Central memory CD8-positive, alpha-beta T cell (primary cell): ENCODE results near the gene TTN.

Experiments
- ATAC-seq: fragments of 150-1000 bp; cut with Tn5 transposase; replicated peaks from 2 replicates; pipeline ENCODE4 v1.10.0; 2022; ENCODE audit warnings: mild to moderate bottlenecking, moderate FRiP score, moderate number of reproducible peaks; ENCODE audit not compliant: poor library complexity, severe bottlenecking; ENCODE audit errors: extremely low read depth
- DNase-seq, 2 donors: peaks; one replicate each; pipeline ENCODE4 v3.0.0; 2021; ENCODE audit warnings: low spot score in 2 of 2
- H3K27ac Mint-ChIP-seq: one replicate; pipeline ENCODE4 v1.8.0; 2022; ENCODE audit warnings: low read depth, mild to moderate bottlenecking, moderate library complexity, mixed read lengths
- H3K27me3 Mint-ChIP-seq: one replicate; pipeline ENCODE4 v1.8.0; 2022; ENCODE audit warnings: mixed read lengths
- H3K36me3 Mint-ChIP-seq: one replicate; pipeline ENCODE4 v1.8.0; 2022; ENCODE audit warnings: mild to moderate bottlenecking, moderate library complexity, mixed read lengths; ENCODE audit not compliant: insufficient read depth
- H3K4me1 Mint-ChIP-seq: one replicate; pipeline ENCODE4 v1.8.0; 2022; ENCODE audit warnings: mixed read lengths
- H3K4me3 Mint-ChIP-seq: one replicate; pipeline ENCODE4 v1.8.0; 2022; ENCODE audit warnings: mild to moderate bottlenecking, moderate library complexity, mixed read lengths
- H3K9me3 Mint-ChIP-seq: one replicate; pipeline ENCODE4 v1.8.0; 2022; ENCODE audit warnings: mixed read lengths

TTN gene

GRCh38 chr2:178804791-178805190 lies 2.4 kb downstream of the TTN start:
- H3K4me3 Mint-ChIP-seq, result no peak overlapping the region
- no peak overlapping the region for H3K27ac Mint-ChIP-seq
- H3K36me3 Mint-ChIP-seq, result no peaks in the 10 kb centered on the region
- no peak for DNase-seq
- no peaks in the 10 kb centered on the region for H3K4me1 Mint-ChIP-seq
- H3K27me3 Mint-ChIP-seq, result no peaks in the 10 kb centered on the region
- no peaks in the 10 kb centered on the region for H3K9me3 Mint-ChIP-seq
- no peak for ATAC-seq

GRCh38 chr2:178800510-178800909 lies 6.7 kb downstream of the TTN start:
- no peak overlapping the region for H3K4me3 Mint-ChIP-seq
- H3K9me3 Mint-ChIP-seq, result no peaks in the 10 kb centered on the region
- DNase-seq, result no peak
- no peak for ATAC-seq
- no peaks in the 10 kb centered on the region for H3K4me1 Mint-ChIP-seq
- no peaks in the 10 kb centered on the region for H3K27me3 Mint-ChIP-seq
- H3K36me3 Mint-ChIP-seq, result no peaks in the 10 kb centered on the region
- no peak overlapping the region for H3K27ac Mint-ChIP-seq

GRCh38 chr2:178799305-178799704 lies 7.9 kb downstream of the TTN start:
- DNase-seq, result no peak
- no peak overlapping the region for H3K4me3 Mint-ChIP-seq
- H3K9me3 Mint-ChIP-seq, result no peaks in the 10 kb centered on the region
- no peak for ATAC-seq
- H3K4me1 Mint-ChIP-seq, result no peaks in the 10 kb centered on the region
- H3K27ac Mint-ChIP-seq, result no peak overlapping the region
- H3K36me3 Mint-ChIP-seq, result no peaks in the 10 kb centered on the region
- no peaks in the 10 kb centered on the region for H3K27me3 Mint-ChIP-seq

- Mint-ChIP-seq H3K27me3 (no peaks in the 10 kb centered on the region), H3K27ac (no peak overlapping the region), H3K9me3 (no peaks in the 10 kb centered on the region), H3K4me1 (no peaks in the 10 kb centered on the region), H3K36me3 (no peaks in the 10 kb centered on the region), H3K4me3 (no peak overlapping the region)
- DNase-seq (no peak), ATAC-seq (no peak)
These were observed 11.0 kb downstream of the TTN start for GRCh38 chr2:178796079-178796677.

- Mint-ChIP-seq H3K36me3 (peaks cover 5% of the 10 kb centered on the region), H3K9me3 (no peaks in the 10 kb centered on the region), H3K27ac (no peak overlapping the region)
These were observed 19.3 kb downstream of the TTN start for GRCh38 chr2:178787934-178788333.

GRCh38 chr2:178787155-178787554 lies 20.1 kb downstream of the TTN start:
- no peaks in the 10 kb centered on the region for H3K4me1 Mint-ChIP-seq
- H3K27ac Mint-ChIP-seq, result no peak overlapping the region

More at GRCh38 chr2:178787934-178788333, 19.3 kb downstream of the TTN start:
- DNase-seq, result no peak
- no peaks in the 10 kb centered on the region for H3K4me1 Mint-ChIP-seq
- H3K4me3 Mint-ChIP-seq, result no peak overlapping the region
- no peaks in the 10 kb centered on the region for H3K27me3 Mint-ChIP-seq
- no peak for ATAC-seq

GRCh38 chr2:178783889-178784288 lies 23.3 kb downstream of the TTN start:
- Mint-ChIP-seq H3K27ac (no peak overlapping the region), H3K36me3 (peaks cover 2% of the 10 kb centered on the region)
- ATAC-seq, result no peak

More at GRCh38 chr2:178787155-178787554, 20.1 kb downstream of the TTN start:
- no peak for DNase-seq
- Mint-ChIP-seq H3K4me3 (no peak overlapping the region), H3K36me3 (peaks cover 5% of the 10 kb centered on the region), H3K27me3 (no peaks in the 10 kb centered on the region), H3K9me3 (no peaks in the 10 kb centered on the region)
- ATAC-seq, result no peak

GRCh38 chr2:178782236-178782635 lies 25.0 kb downstream of the TTN start:
- ATAC-seq (no peak), DNase-seq (no peak)
- no peak overlapping the region for H3K4me3 Mint-ChIP-seq
- H3K27ac Mint-ChIP-seq, result no peak overlapping the region
- H3K36me3 Mint-ChIP-seq, result peaks cover 2% of the 10 kb centered on the region
- no peaks in the 10 kb centered on the region for H3K27me3 Mint-ChIP-seq
- H3K4me1 Mint-ChIP-seq, result no peaks in the 10 kb centered on the region
- H3K9me3 Mint-ChIP-seq, result no peaks in the 10 kb centered on the region

More at GRCh38 chr2:178783889-178784288, 23.3 kb downstream of the TTN start:
- H3K4me3 Mint-ChIP-seq, result no peak overlapping the region
- no peak for DNase-seq
- H3K27me3 Mint-ChIP-seq, result no peaks in the 10 kb centered on the region
- H3K4me1 Mint-ChIP-seq, result no peaks in the 10 kb centered on the region
- no peaks in the 10 kb centered on the region for H3K9me3 Mint-ChIP-seq

- Mint-ChIP-seq H3K36me3 (peaks cover 3% of the 10 kb centered on the region), H3K4me1 (no peaks in the 10 kb centered on the region), H3K9me3 (peaks cover 10% of the 10 kb centered on the region), H3K27ac (no peak overlapping the region), H3K4me3 (no peak overlapping the region), H3K27me3 (no peaks in the 10 kb centered on the region)
- ATAC-seq (no peak), DNase-seq (no peak)
These were observed 29.6 kb downstream of the TTN start for GRCh38 chr2:178777577-178777976.

GRCh38 chr2:178776751-178777150 lies 30.5 kb downstream of the TTN start:
- H3K36me3 Mint-ChIP-seq, result peaks cover 3% of the 10 kb centered on the region

GRCh38 chr2:178775975-178776374 lies 31.2 kb downstream of the TTN start:
- Mint-ChIP-seq H3K4me3 (no peak overlapping the region), H3K4me1 (no peaks in the 10 kb centered on the region), H3K27me3 (no peaks in the 10 kb centered on the region), H3K36me3 (peaks cover 3% of the 10 kb centered on the region), H3K27ac (no peak overlapping the region), H3K9me3 (peaks cover 10% of the 10 kb centered on the region)
- no peak for DNase-seq
- no peak for ATAC-seq

More at GRCh38 chr2:178776751-178777150, 30.5 kb downstream of the TTN start:
- ATAC-seq, result no peak
- peaks cover 10% of the 10 kb centered on the region for H3K9me3 Mint-ChIP-seq
- H3K4me1 Mint-ChIP-seq, result no peaks in the 10 kb centered on the region
- H3K27ac Mint-ChIP-seq, result no peak overlapping the region
- DNase-seq, result no peak
- no peaks in the 10 kb centered on the region for H3K27me3 Mint-ChIP-seq
- no peak overlapping the region for H3K4me3 Mint-ChIP-seq

- Mint-ChIP-seq H3K36me3 (no peaks in the 10 kb centered on the region), H3K4me3 (no peak overlapping the region), H3K27ac (no peak overlapping the region), H3K4me1 (no peaks in the 10 kb centered on the region), H3K9me3 (no peaks in the 10 kb centered on the region), H3K27me3 (no peaks in the 10 kb centered on the region)
- DNase-seq (no peak), ATAC-seq (no peak)
These were observed 36.7 kb downstream of the TTN start for GRCh38 chr2:178770518-178770917.

- Mint-ChIP-seq H3K27ac (no peak overlapping the region), H3K36me3 (no peaks in the 10 kb centered on the region), H3K4me1 (no peaks in the 10 kb centered on the region), H3K9me3 (no peaks in the 10 kb centered on the region), H3K27me3 (no peaks in the 10 kb centered on the region), H3K4me3 (no peak overlapping the region)
- ATAC-seq (no peak), DNase-seq (no peak)
These were observed 39.8 kb downstream of the TTN start for GRCh38 chr2:178767094-178768060.
